Esophagus muscularis mucosa (tissue), 4 donors: ENCODE data around the gene NBDY. TPM values are rescaled to one million over a fixed set of nuclear protein-coding genes. Genes with fewer than 3 reads are reported as not detected.
"Not testable (repeated sequence)": the region's sequence is repeated elsewhere in the genome, so short reads cannot be mapped to it uniquely, and the experiment has no call there.

Source experiments
- DNase-seq: peaks from one replicate; pipeline ENCODE4 v3.0.0-alpha.2; 2017; ENCODE audit errors: extremely low spot score
- H3K27ac ChIP-seq, 4 donors: fragments of 200-600 bp; sonication (generic); replicated peaks in 1 of 4; 1 replicate in 3 of 4; 2 replicates in 1 of 4; pipeline ENCODE4 v1.5.1; 2016 to 2019; ENCODE audit warnings: mild to moderate bottlenecking in 1 of 4
- H3K27me3 ChIP-seq, 4 donors: fragments of 200-600 bp; sonication (generic); one replicate each; pipeline versions ENCODE4 v1.5.1 to v1.6.0; 2016 to 2019
- H3K36me3 ChIP-seq, 4 donors: fragments of 200-600 bp; sonication (generic); one replicate each; pipeline ENCODE4 v1.5.1; 2016 to 2019
- H3K4me1 ChIP-seq, 4 donors: fragments of 200-600 bp; sonication (generic); one replicate each; pipeline ENCODE4 v1.5.1; 2016 to 2019
- H3K4me3 ChIP-seq, 4 donors: fragments of 200-600 bp; sonication (generic); 1 replicate in 2 of 4; 2 replicates in 2 of 4; pipeline ENCODE4 v1.5.1; 2016 to 2019; ENCODE audit warnings: mild to moderate bottlenecking in 4 of 4, moderate library complexity in 1 of 4
- H3K9me3 ChIP-seq, 4 donors: fragments of 200-600 bp; sonication (generic); 1 replicate in 3 of 4; 2 replicates in 1 of 4; pipeline ENCODE4 v1.5.1; 2016 to 2019
- CTCF ChIP-seq, 3 experiments: fragments of 200-600 bp in 2 of 3; fragments of 450-650 bp in 1 of 3; sonication (generic) in 2 of 3; IDR thresholded peaks; one replicate each; pipeline ENCODE4 v1.5.1; 2017 to 2019; ENCODE audit warnings: antibody characterized with exemption in 3 of 3, mild to moderate bottlenecking in 2 of 3, moderate library complexity in 1 of 3
- EP300 ChIP-seq: sonication (generic); formaldehyde crosslinking; IDR thresholded peaks from one replicate; pipeline ENCODE4 v1.6.1; 2017; ENCODE audit warnings: antibody characterized with exemption
- POLR2A ChIP-seq: fragments of 450-650 bp; IDR thresholded peaks from one replicate; pipeline ENCODE4 v1.6.1; 2017; ENCODE audit warnings: antibody characterized with exemption, moderate library complexity, mild to moderate bottlenecking, low read depth
- POLR2AphosphoS5 ChIP-seq, 2 donors: sonication (generic); formaldehyde crosslinking; IDR thresholded peaks; one replicate each; pipeline ENCODE4 v1.6.1; 2017; ENCODE audit warnings: antibody characterized with exemption in 2 of 2
- WGBS: methylation state at CpG from one replicate; pipeline ENCODE4 v1.1.5; 2018; 5-methylcytosine and 5-hydroxymethylcytosine counted together
- intact Hi-C: fragments of 100-400 bp; cut with DNase I; formaldehyde crosslinking; loops from one replicate; pipeline ENCODE4 v1.15.1; 2023
- total RNA-seq, 4 donors: library from RNA; depleted of rRNA; stranded (reverse); fragments of >200 nt; gene quantifications; one replicate each; pipeline versions ENCODE4 v1.1.0 to v1.2.1, GENCODE V29; 2016

NBDY gene
- total RNA-seq, 4 donors from 2014 or later = 11.8 to 19.4 (median 18.7) TPM

DNA sequence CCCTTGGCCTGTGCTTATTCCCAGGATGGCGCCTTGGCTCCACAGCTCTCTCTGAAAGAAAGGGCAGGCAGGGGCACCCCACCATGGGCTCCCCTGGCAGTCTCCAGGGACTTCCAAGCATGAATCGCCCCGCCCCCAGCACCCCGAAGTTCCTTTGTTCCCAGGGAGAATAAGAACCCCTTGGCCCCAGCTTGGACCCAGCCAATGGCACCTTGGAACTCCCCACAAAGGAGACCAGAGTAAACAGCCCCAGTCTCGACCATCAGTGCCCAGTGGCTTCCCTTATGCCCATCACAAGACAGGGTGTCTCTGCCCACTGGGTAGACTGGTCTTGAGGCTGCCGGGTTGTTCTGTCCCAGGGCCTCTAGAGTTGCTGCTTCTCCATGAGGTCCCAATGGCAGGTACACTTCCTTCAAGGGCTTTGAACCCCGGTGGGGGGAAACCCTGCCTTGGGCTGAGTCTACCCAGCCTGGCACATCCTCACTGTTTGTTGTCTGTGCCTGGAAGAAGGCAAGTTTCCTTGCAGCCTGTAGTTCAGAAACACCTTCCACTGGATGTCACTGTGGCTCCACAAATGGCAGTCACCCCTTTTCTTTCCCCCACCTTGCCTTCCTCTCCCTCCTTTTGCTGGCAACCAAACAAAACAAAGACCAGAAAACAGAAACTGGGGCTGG is 30.8 kb downstream of the NBDY start:
- Histone ChIP-seq H3K4me3 (no peak overlapping the region), H3K36me3 (no peaks in the 10 kb centered on the region), H3K4me1 (peaks cover 4 to 20% (median 8%) of the 10 kb centered on the region in 4 donors), H3K27me3 (peaks cover 0 to 3% (median 0%) of the 10 kb centered on the region in 4 donors), H3K9me3 (no peaks in the 10 kb centered on the region), H3K27ac (no peak overlapping the region)
- DNase-seq = no peak
- TF ChIP-seq CTCF (IDR thresholded peaks at IDR 0.05) (no peak), POLR2AphosphoS5 (IDR thresholded peaks at IDR 0.05) (no peak), POLR2A (no peak), EP300 (no peak)
- 82% methylated on average over 2 of the region's 7 CpGs for WGBS
- intact Hi-C loops = no loop called here

GRCh38 chrX:56760410-56761124 is 31.5 kb downstream of the NBDY start:
- intact Hi-C loops, H3K27me3 ChIP-seq, H3K27ac ChIP-seq, H3K9me3 ChIP-seq, H3K4me3 ChIP-seq, H3K36me3 ChIP-seq, DNase-seq: not testable (repeated sequence)
- peaks cover 11 to 27% (median 13%) of the 10 kb centered on the region in 4 donors for H3K4me1 ChIP-seq
- WGBS = 82% methylated on average over 15 of the region's 15 CpGs

DNA sequence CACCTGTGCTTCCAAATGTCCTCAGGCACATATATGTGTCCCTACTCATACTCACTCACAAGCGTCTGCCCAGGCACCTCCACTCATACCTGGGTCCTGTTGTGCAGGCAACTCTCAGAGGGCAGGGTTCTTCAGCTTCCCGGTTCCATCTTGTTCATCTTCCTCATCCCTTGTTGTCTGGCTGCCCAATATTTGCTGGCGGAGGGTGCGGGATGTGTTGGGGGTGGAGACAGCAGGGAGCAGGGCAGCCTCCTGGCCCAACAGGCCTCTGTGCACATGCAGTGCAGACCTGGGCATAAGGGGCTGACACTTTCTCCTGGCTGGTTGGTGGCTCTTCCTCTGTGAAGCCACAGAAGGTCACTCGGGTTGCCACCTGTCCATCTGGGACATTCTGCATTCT is 32.1 kb downstream of the NBDY start:
- Histone ChIP-seq H3K9me3 (no peaks in the 10 kb centered on the region), H3K27ac (no peak overlapping the region), H3K4me1 (peaks cover 11 to 33% (median 13%) of the 10 kb centered on the region in 4 donors), H3K36me3 (no peaks in the 10 kb centered on the region), H3K4me3 (no peak overlapping the region), H3K27me3 (peaks cover 0 to 3% (median 0%) of the 10 kb centered on the region in 4 donors)
- DNase-seq = no peak
- intact Hi-C loops = no loop called here
- 82% methylated on average over 5 of the region's 5 CpGs for WGBS
- TF ChIP-seq POLR2A (no peak), EP300 (no peak), CTCF (IDR thresholded peaks at IDR 0.05) (no peak), POLR2AphosphoS5 (IDR thresholded peaks at IDR 0.05) (no peak)

GRCh38 chrX:56762220-56762619 is 33.2 kb downstream of the NBDY start:
- DNase-seq = no peak
- H3K36me3 ChIP-seq = no peaks in the 10 kb centered on the region
- H3K4me1 ChIP-seq = peaks cover 11 to 43% (median 13%) of the 10 kb centered on the region in 4 donors
- H3K27ac ChIP-seq = no peak overlapping the region
- WGBS = 76% methylated on average over 3 of the region's 3 CpGs
- H3K9me3 ChIP-seq = no peaks in the 10 kb centered on the region
- no peak for TF ChIP-seq CTCF (IDR thresholded peaks at IDR 0.05)
- intact Hi-C loops = no loop called here
- H3K4me3 ChIP-seq = no peak overlapping the region
- no peaks in the 10 kb centered on the region for H3K27me3 ChIP-seq

GRCh38 chrX:56762707-56763555 is 33.9 kb downstream of the NBDY start:
- Histone ChIP-seq H3K27me3 (no peaks in the 10 kb centered on the region), H3K27ac (no peak overlapping the region), H3K4me3 (no peak overlapping the region), H3K9me3 (no peaks in the 10 kb centered on the region), H3K36me3 (no peaks in the 10 kb centered on the region), H3K4me1 (peaks cover 11 to 43% (median 13%) of the 10 kb centered on the region in 4 donors)
- 79% methylated on average over 6 of the region's 6 CpGs for WGBS
- no peak for DNase-seq
- intact Hi-C loops = no loop called here
- TF ChIP-seq CTCF (IDR thresholded peaks at IDR 0.05) (no peak), EP300 (no peak), POLR2A (no peak), POLR2AphosphoS5 (IDR thresholded peaks at IDR 0.05) (no peak)
